Testis (tissue), 3 donors: ENCODE measurements around the gene XAB2. TPM values are rescaled to one million over a fixed set of nuclear protein-coding genes. Genes with fewer than 3 reads are reported as not detected.

Experiments used
- DNase-seq: peaks from one replicate; pipeline ENCODE4 v3.0.0-alpha.2; 2019
- H3K27ac ChIP-seq, 2 donors: fragments of 200-600 bp; sonication (generic); one replicate each; pipeline ENCODE4 v1.5.1; 2019
- H3K27me3 ChIP-seq: fragments of 200-600 bp; sonication (generic); one replicate; pipeline ENCODE4 v1.5.1; 2019
- H3K36me3 ChIP-seq: fragments of 200-600 bp; sonication (generic); one replicate; pipeline ENCODE4 v1.5.1; 2017; ENCODE audit warnings: low read depth; ENCODE audit errors: missing control alignments
- H3K4me1 ChIP-seq: fragments of 200-600 bp; sonication (generic); one replicate; pipeline ENCODE4 v1.5.1; 2019
- H3K4me3 ChIP-seq, 2 donors: fragments of 200-600 bp; sonication (generic); one replicate each; pipeline ENCODE4 v1.5.1; 2017 to 2019
- H3K9me3 ChIP-seq: fragments of 200-600 bp; sonication (generic); one replicate; pipeline ENCODE4 v1.5.1; 2017
- POLR2A ChIP-seq: fragments of 450-650 bp; IDR thresholded peaks from one replicate; pipeline ENCODE4 v1.6.1; 2017; ENCODE audit warnings: antibody characterized with exemption, mild to moderate bottlenecking, moderate library complexity
- WGBS, 2 donors: methylation state at CpG; one replicate each; pipeline ENCODE4 v1.1.5; 2018; 5-methylcytosine and 5-hydroxymethylcytosine counted together
- intact Hi-C: fragments of 100-400 bp; cut with DNase I; formaldehyde crosslinking; loops from one replicate; pipeline ENCODE4 v1.15.1; 2023; ENCODE audit warnings: low total_unique reads
- polyA plus RNA-seq: library from polyadenylated mRNA; stranded (reverse); fragments of 350-450 nt; fragmentation: Illumina TruSeq; extraction: RNeasy Lipid Tissue Mini Kit (QIAGEN cat#74804); gene quantifications from one replicate; pipeline ENCODE4 v1.2.3, GENCODE V29; 2014; ENCODE audit warnings: low read depth, low replicate concordance; ENCODE audit not compliant: insufficient read depth
- total RNA-seq, 2 donors: library from RNA; depleted of rRNA; stranded (reverse); fragments of >200 nt; gene quantifications; one replicate each; pipeline ENCODE4 v1.2.3, GENCODE V29; 2016
- TF ChIP-seq, protein P1 (sequence below), 3 experiments: fragments of 450-650 bp in 2 of 3; fragments of 200-600 bp in 1 of 3; sonication (generic) in 1 of 3; IDR thresholded peaks; one replicate each; pipeline ENCODE4 v1.5.1; 2016 to 2019; ENCODE audit warnings: antibody characterized with exemption in 3 of 3, mild to moderate bottlenecking in 2 of 3, moderate library complexity in 1 of 3

XAB2 gene
- total and polyA plus RNA-seq, 3 donors from 2014 or later, result 90.3 to 128 (median 97.2) TPM

DNA sequence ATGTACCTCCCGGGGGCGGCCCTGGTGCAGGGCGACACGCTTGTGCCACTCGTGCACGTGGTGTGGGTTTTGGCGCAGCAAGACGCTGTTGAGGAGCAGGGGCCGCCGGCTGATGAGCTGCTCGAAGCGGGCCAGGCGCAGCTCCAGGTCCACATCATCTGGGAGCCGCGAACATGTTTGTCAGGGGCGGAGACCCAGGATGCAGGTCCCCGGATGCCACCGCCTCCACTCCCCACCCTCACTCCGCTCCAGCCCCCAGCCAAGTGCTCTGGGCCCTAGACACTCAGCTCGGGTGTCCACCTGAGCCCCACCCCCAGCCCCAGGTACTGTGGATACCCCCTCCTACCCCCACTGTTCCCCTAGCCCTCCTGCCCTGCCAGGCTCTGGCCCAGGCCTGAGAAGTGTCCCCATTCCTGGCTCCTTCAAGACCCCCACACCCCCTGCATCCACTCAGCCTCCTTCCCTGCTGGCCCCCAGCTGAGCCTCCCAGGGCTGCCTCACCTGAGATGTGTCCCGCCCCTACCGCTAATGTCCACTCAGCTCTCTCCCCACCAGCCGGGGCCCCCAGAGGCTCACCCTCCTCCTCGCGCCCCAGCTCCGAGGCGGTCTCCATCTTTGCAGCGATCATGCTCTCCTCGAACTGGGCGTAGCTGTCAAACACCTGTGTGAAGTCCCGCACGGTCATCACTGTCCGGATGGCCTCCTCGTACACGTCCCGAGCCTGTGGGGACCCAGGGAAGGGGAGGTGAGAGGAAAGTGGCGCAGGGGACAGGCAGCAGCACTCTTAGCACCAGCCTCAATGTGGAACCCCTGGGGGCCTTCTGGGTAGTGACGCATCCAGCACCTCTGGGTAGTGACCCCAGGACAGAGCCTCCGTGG lies 5.4 kb downstream of the XAB2 start:
- H3K36me3 ChIP-seq, result no peaks in the 10 kb centered on the region
- no peak for DNase-seq
- no peaks in the 10 kb centered on the region for H3K27me3 ChIP-seq
- intact Hi-C loops, result no loop called here
- H3K9me3 ChIP-seq, result no peaks in the 10 kb centered on the region
- H3K4me3 ChIP-seq, result no peak overlapping the region
- H3K27ac ChIP-seq, result no peak overlapping the region
- no peak for TF ChIP-seq POLR2A
- TF ChIP-seq, protein P1, sequence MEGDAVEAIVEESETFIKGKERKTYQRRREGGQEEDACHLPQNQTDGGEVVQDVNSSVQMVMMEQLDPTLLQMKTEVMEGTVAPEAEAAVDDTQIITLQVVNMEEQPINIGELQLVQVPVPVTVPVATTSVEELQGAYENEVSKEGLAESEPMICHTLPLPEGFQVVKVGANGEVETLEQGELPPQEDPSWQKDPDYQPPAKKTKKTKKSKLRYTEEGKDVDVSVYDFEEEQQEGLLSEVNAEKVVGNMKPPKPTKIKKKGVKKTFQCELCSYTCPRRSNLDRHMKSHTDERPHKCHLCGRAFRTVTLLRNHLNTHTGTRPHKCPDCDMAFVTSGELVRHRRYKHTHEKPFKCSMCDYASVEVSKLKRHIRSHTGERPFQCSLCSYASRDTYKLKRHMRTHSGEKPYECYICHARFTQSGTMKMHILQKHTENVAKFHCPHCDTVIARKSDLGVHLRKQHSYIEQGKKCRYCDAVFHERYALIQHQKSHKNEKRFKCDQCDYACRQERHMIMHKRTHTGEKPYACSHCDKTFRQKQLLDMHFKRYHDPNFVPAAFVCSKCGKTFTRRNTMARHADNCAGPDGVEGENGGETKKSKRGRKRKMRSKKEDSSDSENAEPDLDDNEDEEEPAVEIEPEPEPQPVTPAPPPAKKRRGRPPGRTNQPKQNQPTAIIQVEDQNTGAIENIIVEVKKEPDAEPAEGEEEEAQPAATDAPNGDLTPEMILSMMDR (IDR thresholded peaks at IDR 0.05), result no peak
- WGBS, 2 donors, result 95 to 96% methylated on average over 24 to 39 of the region's 39 CpGs
- H3K4me1 ChIP-seq, result peaks cover 27% of the 10 kb centered on the region

DNA sequence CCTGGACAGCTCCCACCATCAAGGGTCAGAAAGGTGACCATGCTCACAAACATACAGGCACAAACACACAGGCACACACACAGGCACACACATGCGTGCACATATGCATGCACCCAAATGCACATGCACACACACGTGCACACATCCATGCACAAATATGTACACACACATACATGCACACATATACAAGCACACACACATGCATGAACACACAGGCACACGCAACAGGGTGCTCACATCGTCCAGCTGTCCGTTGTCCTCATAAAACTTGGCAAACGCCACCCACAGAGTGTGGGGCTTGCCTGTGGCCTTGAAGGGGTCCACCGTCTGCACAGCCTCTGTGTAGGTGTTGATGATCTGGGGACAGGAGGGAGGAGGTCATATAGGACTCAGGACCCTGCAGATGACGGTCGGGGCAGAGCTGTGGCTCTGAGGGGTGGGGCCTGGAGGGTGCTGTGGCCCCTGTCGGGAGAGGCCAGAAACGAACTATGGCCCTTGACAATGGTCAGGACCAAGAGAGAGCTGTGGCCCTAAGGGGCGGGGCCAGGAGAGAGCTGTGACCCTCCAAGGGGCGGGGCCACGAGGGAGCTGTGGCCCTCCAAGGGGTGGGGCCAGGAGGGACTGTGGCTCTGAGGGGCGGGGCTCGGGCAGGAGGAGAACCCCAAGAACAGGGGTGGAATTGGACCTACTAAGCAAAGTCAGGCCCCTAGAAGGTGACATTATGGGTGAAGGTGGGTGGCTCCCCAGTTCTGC lies 6.2 kb downstream of the XAB2 start:
- intact Hi-C loops, result no loop called here
- TF ChIP-seq, protein P1 (IDR thresholded peaks at IDR 0.05), result no peak
- no peak for TF ChIP-seq POLR2A
- H3K4me3 ChIP-seq, result no peak overlapping the region
- peaks cover 27% of the 10 kb centered on the region for H3K4me1 ChIP-seq
- H3K27ac ChIP-seq, result no peak overlapping the region
- no peak for DNase-seq
- H3K36me3 ChIP-seq, result no peaks in the 10 kb centered on the region
- no peaks in the 10 kb centered on the region for H3K27me3 ChIP-seq
- no peaks in the 10 kb centered on the region for H3K9me3 ChIP-seq
- 79 to 84% methylated on average over 10 to 16 of the region's 16 CpGs for WGBS, 2 donors

DNA sequence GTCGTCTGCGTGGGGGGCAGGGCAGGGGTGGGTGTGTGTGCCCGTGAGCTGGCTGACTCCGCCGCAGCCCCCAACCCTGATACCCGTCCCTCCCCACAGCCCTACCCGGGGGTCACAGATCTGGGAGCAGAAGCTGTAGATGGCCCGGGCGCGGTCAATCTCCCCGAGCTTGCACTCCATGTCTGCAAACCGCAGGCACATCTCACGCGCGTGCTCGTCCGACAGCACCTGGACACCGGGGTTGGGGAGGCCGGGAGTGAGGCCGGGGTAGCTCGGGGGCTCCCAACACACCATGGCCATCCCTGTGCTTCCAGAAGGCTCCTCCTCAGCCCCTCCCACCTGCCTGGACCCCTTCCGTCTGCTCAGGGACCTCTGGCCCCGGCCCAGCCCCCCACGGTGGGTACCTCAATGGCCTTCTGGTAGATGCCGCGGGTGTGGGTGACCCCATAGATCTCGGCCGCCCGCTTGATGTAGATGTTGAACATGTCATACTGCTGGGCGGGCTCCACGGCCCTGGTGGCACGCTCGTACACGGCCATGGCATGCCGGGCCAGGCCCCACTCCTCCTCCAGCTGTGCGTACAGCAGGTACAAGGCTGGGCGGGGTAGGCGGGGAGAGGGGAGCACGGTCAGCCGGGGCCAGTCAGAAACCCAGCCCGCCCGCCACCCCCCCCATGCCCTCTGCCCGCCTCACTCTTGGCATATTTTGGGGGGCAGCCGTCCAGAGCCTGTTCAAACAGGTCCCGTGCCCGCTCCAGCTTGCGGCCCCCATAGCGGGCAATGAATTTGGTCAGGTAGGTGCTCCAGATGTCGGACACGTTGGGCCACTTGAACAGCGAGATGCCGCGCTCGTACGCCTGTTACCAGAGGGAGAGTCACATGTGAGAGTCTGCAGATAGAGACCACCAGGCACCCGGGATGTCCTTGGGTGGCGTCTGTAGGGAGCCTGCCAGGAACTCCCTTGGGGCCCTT lies 8.6 kb downstream of the XAB2 start:
- Histone ChIP-seq H3K9me3 (no peaks in the 10 kb centered on the region), H3K27me3 (no peaks in the 10 kb centered on the region), H3K4me3 (no peak overlapping the region), H3K36me3 (no peaks in the 10 kb centered on the region), H3K4me1 (peaks cover 32% of the 10 kb centered on the region), H3K27ac (peak overlapping the region; percentile 71 to 81)
- intact Hi-C loops, result no loop called here
- WGBS, 2 donors, result 93 to 95% methylated on average over 25 to 50 of the region's 57 CpGs
- no peak for DNase-seq
- no peak for TF ChIP-seq POLR2A
- TF ChIP-seq, protein P1 (IDR thresholded peaks at IDR 0.05), result no peak

DNA sequence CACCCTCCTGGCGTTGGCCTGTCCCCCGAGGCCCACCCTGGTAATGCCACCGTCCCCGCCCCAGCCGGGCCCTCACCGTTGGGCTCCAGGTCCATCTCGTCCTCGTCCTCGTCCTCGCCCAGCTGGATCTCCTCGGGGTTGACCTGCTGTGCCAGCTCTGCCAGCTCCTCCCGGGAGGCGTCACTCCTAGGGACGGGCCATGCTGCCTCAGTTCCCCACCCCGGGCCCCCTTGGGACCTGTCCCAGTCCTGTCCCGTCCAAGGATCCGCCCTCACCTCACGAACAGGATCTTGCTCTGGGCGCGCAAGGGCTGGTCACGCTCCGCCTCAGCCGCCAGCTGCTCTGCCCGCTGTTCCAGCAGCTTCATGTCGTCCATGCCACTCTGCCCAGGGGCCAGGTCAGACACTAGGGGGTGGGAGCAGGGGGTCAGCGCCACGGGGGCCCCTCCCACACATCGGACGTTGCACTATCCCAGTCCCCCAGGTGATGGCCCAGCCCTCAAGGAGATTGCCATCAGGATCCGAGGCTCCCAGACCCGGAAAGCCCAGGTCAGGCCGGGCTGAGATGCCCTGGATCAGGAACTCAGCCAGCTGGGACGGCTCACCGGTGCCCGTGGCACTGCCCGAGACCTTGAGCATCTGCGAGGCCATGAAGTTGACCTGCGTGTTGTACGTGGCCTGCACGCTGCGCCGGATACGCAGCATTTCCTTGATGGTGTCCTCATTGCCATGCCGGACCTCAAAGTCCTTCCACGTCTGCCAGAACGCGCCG lies 9.5 kb downstream of the XAB2 start:
- Histone ChIP-seq H3K4me3 (no peak overlapping the region), H3K36me3 (no peaks in the 10 kb centered on the region), H3K4me1 (peaks cover 32% of the 10 kb centered on the region), H3K27ac (peak overlapping the region; percentile 71 to 81), H3K9me3 (no peaks in the 10 kb centered on the region), H3K27me3 (no peaks in the 10 kb centered on the region)
- no peak for DNase-seq
- WGBS, 2 donors, result 77 to 88% methylated on average over 19 to 45 of the region's 48 CpGs
- intact Hi-C loops, result no loop called here
- TF ChIP-seq POLR2A, result no peak
- TF ChIP-seq, protein P1 (IDR thresholded peaks at IDR 0.05), result no peak
